ENCODE measurements around the gene PCSK9. TPM values are rescaled to one million over a fixed set of nuclear protein-coding genes. Genes with fewer than 3 reads are reported as not detected.
"Not testable (repeated sequence)": the region's sequence is repeated elsewhere in the genome, so short reads cannot be mapped to it uniquely, and the experiment has no call there.

PCSK9 gene
- total RNA-seq, 4 donors from 2014 or later: 0.44 to 4.3 (median 2.5) TPM

DNA sequence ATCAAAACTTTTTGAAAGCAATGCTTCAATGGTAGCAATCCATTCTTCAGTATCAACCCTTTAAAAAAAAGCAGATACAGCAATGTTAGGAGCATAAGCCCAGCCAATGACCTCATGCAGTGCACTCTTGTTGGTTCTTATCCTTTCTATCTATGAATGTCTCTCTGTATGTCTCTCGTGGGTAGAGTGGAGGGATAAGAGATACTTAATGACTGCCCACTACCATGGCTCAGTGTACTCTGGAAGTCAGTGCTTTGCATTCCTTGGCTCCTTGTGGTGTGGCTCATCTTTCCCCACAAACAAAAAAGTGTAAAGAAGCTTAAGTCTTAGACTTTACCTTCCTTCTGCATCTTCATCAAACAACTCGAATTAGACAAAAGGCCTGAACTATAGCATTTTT is 50.3 kb downstream of the PCSK9 start:
- H3K27me3 ChIP-seq: no peaks in the 10 kb centered on the region
- TF ChIP-seq, protein P1, sequence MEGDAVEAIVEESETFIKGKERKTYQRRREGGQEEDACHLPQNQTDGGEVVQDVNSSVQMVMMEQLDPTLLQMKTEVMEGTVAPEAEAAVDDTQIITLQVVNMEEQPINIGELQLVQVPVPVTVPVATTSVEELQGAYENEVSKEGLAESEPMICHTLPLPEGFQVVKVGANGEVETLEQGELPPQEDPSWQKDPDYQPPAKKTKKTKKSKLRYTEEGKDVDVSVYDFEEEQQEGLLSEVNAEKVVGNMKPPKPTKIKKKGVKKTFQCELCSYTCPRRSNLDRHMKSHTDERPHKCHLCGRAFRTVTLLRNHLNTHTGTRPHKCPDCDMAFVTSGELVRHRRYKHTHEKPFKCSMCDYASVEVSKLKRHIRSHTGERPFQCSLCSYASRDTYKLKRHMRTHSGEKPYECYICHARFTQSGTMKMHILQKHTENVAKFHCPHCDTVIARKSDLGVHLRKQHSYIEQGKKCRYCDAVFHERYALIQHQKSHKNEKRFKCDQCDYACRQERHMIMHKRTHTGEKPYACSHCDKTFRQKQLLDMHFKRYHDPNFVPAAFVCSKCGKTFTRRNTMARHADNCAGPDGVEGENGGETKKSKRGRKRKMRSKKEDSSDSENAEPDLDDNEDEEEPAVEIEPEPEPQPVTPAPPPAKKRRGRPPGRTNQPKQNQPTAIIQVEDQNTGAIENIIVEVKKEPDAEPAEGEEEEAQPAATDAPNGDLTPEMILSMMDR (IDR thresholded peaks at IDR 0.05): no peak
- no peak for TF ChIP-seq EP300 (IDR thresholded peaks at IDR 0.05)
- no peak for TF ChIP-seq POLR2A (IDR thresholded peaks at IDR 0.05)
- H3K9me3 ChIP-seq: no peaks in the 10 kb centered on the region
- H3K27ac ChIP-seq: no peak overlapping the region
- peaks cover 0 to 96% (median 17%) of the 10 kb centered on the region in 3 donors for H3K36me3 ChIP-seq
- no peak overlapping the region for H3K4me3 ChIP-seq
- WGBS, 2 donors: 65 to 69% methylated on average over 2 of the region's 2 CpGs
- DNase-seq (ENCODE audit: low spot score in 2 of 2): no peak
- no peaks in the 10 kb centered on the region for H3K4me1 ChIP-seq

GRCh38 chr1:55092475-55092874 is 53.1 kb downstream of the PCSK9 start:
- 67% methylated on average over 2 of the region's 2 CpGs for WGBS, 2 donors
- no peak for TF ChIP-seq EP300 (IDR thresholded peaks at IDR 0.05)
- TF ChIP-seq, protein P1 (IDR thresholded peaks at IDR 0.05): no peak
- no peak for TF ChIP-seq POLR2A (IDR thresholded peaks at IDR 0.05)
- peaks cover 0 to 95% (median 17%) of the 10 kb centered on the region in 3 donors for H3K36me3 ChIP-seq

GRCh38 chr1:55095095-55095494 is 55.7 kb downstream of the PCSK9 start:
- no peak overlapping the region for H3K4me3 ChIP-seq
- no peaks in the 10 kb centered on the region for H3K27me3 ChIP-seq
- DNase-seq (ENCODE audit: low spot score in 2 of 2): no peak
- H3K36me3 ChIP-seq: peaks cover 0 to 95% (median 15%) of the 10 kb centered on the region in 3 donors
- WGBS, 2 donors: 74 to 80% methylated on average over 5 of the region's 5 CpGs
- TF ChIP-seq EP300 (IDR thresholded peaks at IDR 0.05) (no peak), POLR2A (IDR thresholded peaks at IDR 0.05) (no peak)
- TF ChIP-seq, protein P1 (IDR thresholded peaks at IDR 0.05): no peak
- H3K27ac ChIP-seq: no peak overlapping the region
- no peaks in the 10 kb centered on the region for H3K4me1 ChIP-seq
- H3K9me3 ChIP-seq: no peaks in the 10 kb centered on the region

More at GRCh38 chr1:55092475-55092874, 53.1 kb downstream of the PCSK9 start:
- no peak overlapping the region for H3K27ac ChIP-seq
- no peaks in the 10 kb centered on the region for H3K27me3 ChIP-seq
- no peaks in the 10 kb centered on the region for H3K4me1 ChIP-seq
- no peak overlapping the region for H3K4me3 ChIP-seq
- no peak for DNase-seq (ENCODE audit: low spot score in 2 of 2)
- H3K9me3 ChIP-seq: no peaks in the 10 kb centered on the region

- H3K27me3 ChIP-seq: no peaks in the 10 kb centered on the region
- no peak overlapping the region for H3K4me3 ChIP-seq
- peaks cover 0 to 97% (median 17%) of the 10 kb centered on the region in 3 donors for H3K36me3 ChIP-seq
- H3K9me3 ChIP-seq: no peaks in the 10 kb centered on the region
- 97 to 100% methylated on average over 2 of the region's 2 CpGs for WGBS, 2 donors
- no peaks in the 10 kb centered on the region for H3K4me1 ChIP-seq
- H3K27ac ChIP-seq: no peak overlapping the region
- TF ChIP-seq, protein P1 (IDR thresholded peaks at IDR 0.05): no peak
- TF ChIP-seq EP300 (IDR thresholded peaks at IDR 0.05) (no peak), POLR2A (IDR thresholded peaks at IDR 0.05) (no peak)
- DNase-seq (ENCODE audit: low spot score in 2 of 2): no peak
Measured at GRCh38 chr1:55103891-55104290, 64.5 kb downstream of the PCSK9 start.

- Histone ChIP-seq H3K4me3 (no peak overlapping the region), H3K27me3 (no peaks in the 10 kb centered on the region), H3K27ac (no peak overlapping the region), H3K9me3 (no peaks in the 10 kb centered on the region), H3K4me1 (no peaks in the 10 kb centered on the region), H3K36me3 (peaks cover 0 to 87% (median 15%) of the 10 kb centered on the region in 3 donors)
- TF ChIP-seq, protein P1 (IDR thresholded peaks at IDR 0.05): no peak
- DNase-seq (ENCODE audit: low spot score in 2 of 2): no peak
- WGBS, 2 donors: 81% methylated on average over 6 of the region's 6 CpGs
Measured at GRCh38 chr1:55107101-55107500, 67.8 kb downstream of the PCSK9 start.

DNA sequence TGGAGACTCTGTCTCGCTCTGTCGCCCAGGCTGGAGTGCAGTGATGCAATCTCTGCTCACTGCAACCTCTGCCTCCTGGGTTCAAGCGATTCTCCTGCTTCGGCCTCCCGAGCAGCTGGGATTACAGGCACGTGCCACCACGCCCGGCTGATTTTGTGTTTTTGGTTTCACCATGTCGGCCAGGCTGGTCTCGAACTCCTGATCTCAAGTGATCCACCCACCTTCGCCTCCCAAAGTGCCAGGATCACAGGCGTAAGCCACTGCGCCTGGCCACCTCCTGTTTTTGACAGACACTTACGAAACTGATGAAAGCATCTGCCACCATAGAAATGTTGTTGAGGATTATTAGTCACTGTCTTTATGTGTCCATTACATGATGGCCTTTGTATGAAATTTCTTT is 69.7 kb downstream of the PCSK9 start:
- H3K27me3 ChIP-seq: not testable (repeated sequence)

More for the DNA sequence above, 69.7 kb downstream of the PCSK9 start:
- not testable (repeated sequence) for H3K4me1 ChIP-seq; H3K9me3 ChIP-seq; DNase-seq (ENCODE audit: low spot score in 2 of 2); H3K27ac ChIP-seq; H3K4me3 ChIP-seq
- WGBS, 2 donors: 93 to 96% methylated on average over 14 of the region's 14 CpGs
- H3K36me3 ChIP-seq: peaks cover 0 to 88% (median 10%) of the 10 kb centered on the region in 3 donors
